Aorta (tissue), 5 donors: Measurements from ENCODE around the gene ZNF593OS. TPM values are rescaled to one million over a fixed set of nuclear protein-coding genes. Genes with fewer than 3 reads are reported as not detected.
A peak's percentile ranks its signal among the peaks of the same experiment; 100 is the strongest.

Source experiments
- ATAC-seq: fragments of 200-7000 bp; cut with Tn5 transposase; one replicate; pipeline ENCODE4 v1.9.1; 2022; ENCODE audit warnings: moderate library complexity; ENCODE audit not compliant: low FRiP score
- DNase-seq, 2 donors: peaks; one replicate each; pipeline ENCODE4 v3.0.0-alpha.2; 2020
- H3K27ac ChIP-seq, 2 donors: one replicate each; pipeline ENCODE4 v1.5.1; 2013; ENCODE audit warnings: low read length in 2 of 2, mild to moderate bottlenecking in 2 of 2, moderate library complexity in 2 of 2, control low read depth in 1 of 2, inconsistent platforms in 1 of 2, low read depth in 1 of 2
- H3K27me3 ChIP-seq, 2 donors: one replicate each; pipeline ENCODE4 v1.6.1; 2013; ENCODE audit warnings: control low read depth in 1 of 2, low read length in 1 of 2, mild to moderate bottlenecking in 1 of 2, moderate library complexity in 1 of 2; ENCODE audit not compliant: insufficient read depth in 2 of 2, control insufficient read depth in 1 of 2
- H3K36me3 ChIP-seq, 2 donors: one replicate each; pipeline ENCODE4 v1.6.1; 2013; ENCODE audit warnings: control low read depth in 1 of 2, low read length in 1 of 2, mild to moderate bottlenecking in 1 of 2; ENCODE audit not compliant: insufficient read depth in 2 of 2, control insufficient read depth in 1 of 2
- H3K4me1 ChIP-seq, 2 donors: one replicate each; pipeline ENCODE4 v1.6.1; 2013; ENCODE audit warnings: low read length in 2 of 2, control low read depth in 1 of 2, mild to moderate bottlenecking in 1 of 2, moderate library complexity in 1 of 2; ENCODE audit not compliant: insufficient read depth in 2 of 2, control insufficient read depth in 1 of 2
- H3K4me3 ChIP-seq, 2 donors: one replicate each; pipeline ENCODE4 v1.5.1; 2013; ENCODE audit warnings: low read length in 2 of 2, control low read depth in 1 of 2, mild to moderate bottlenecking in 1 of 2
- H3K9me3 ChIP-seq: one replicate; pipeline ENCODE4 v1.6.1; 2013; ENCODE audit warnings: mild to moderate bottlenecking, low read length; ENCODE audit not compliant: control insufficient read depth
- WGBS, 2 donors: extraction: QIAGEN DNeasy Blood & Tissue Kit; methylation state at CpG; one replicate each; pipeline ENCODE4 v1.1.7; 2013; 5-methylcytosine and 5-hydroxymethylcytosine counted together
- intact Hi-C, 2 donors: fragments of 100-400 bp; cut with DNase I; formaldehyde crosslinking; loops; one replicate each; pipeline versions ENCODE4 v1.14.2 to v1.15.0; 2022
- polyA plus RNA-seq, 2 donors: library from polyadenylated mRNA; stranded (reverse); fragments of 200-250 nt; gene quantifications; one replicate each; pipeline ENCODE4 v1.2.3, GENCODE V29; 2013
- total RNA-seq, 2 donors: library from RNA; stranded (reverse); fragmentation: NEBNext Ultra II Directional; extraction: Animal tissue kit (Norgen Biotek cat#: 25700); gene quantifications; one replicate each; pipeline ENCODE4 v1.2.1, GENCODE V29; 2021
- donor health status: healthy with polysubstance abuse.
- donor health status: Bipolar disorder and iron deficiency.
- donor health status: DM: no; HTN: no; CAD: no.
- donor health status: DM: no; HTN: no; CAD: no.
- donor health status: DM: yes; HTN: yes; CAD: no.

The ZNF593OS gene
- total and polyA plus RNA-seq, 4 donors = 0.20 TPM; not detected in 3

DNA sequence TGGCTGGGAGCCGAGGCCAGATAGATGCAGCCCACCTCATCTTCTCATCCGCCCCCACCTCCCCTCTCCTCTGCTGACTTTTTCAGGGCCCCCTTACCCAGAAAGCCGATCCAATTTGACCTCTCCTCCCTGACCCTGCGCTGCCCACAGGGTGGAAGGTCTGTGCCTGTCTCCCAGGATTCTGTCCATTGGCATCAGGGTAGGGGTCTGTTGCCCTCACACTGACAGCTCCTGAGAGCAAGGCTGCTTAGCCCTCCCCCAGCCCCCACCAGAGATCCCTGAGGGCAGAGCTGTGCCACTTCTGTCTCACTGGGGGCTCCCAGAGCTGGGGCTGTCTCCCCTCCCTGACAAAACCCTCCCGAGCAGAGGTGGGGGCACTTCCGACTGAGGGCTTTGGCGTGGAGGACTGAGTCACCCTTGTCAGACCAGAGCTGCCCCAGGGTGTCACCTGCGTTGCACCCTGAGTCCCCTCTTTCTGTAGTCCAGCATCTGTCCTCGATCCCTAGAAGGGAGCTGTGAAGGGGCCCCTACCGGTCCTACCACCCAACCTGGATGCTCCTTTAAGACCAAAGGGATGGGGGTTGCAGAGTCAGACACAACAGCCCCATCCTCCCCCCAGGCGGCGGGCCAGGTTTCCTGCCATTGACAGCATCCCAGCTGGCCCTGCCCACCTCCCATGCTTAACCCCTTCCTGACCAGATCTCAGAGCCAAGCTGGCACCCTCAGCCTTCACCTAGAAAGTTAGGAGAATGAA is 15.2 kb downstream of the ZNF593OS start:
- Histone ChIP-seq H3K27me3 (no peaks in the 10 kb centered on the region), H3K4me1 (no peaks in the 10 kb centered on the region), H3K9me3 (no peaks in the 10 kb centered on the region), H3K4me3 (no peak overlapping the region), H3K27ac (no peak overlapping the region), H3K36me3 (no peaks in the 10 kb centered on the region)
- ATAC-seq (peak; percentile 4), DNase-seq (peak in 1 of 2 donors; percentile 36)
- intact Hi-C loops = no loop called here
- 29 to 36% methylated on average over 12 of the region's 12 CpGs for WGBS, 2 donors

DNA sequence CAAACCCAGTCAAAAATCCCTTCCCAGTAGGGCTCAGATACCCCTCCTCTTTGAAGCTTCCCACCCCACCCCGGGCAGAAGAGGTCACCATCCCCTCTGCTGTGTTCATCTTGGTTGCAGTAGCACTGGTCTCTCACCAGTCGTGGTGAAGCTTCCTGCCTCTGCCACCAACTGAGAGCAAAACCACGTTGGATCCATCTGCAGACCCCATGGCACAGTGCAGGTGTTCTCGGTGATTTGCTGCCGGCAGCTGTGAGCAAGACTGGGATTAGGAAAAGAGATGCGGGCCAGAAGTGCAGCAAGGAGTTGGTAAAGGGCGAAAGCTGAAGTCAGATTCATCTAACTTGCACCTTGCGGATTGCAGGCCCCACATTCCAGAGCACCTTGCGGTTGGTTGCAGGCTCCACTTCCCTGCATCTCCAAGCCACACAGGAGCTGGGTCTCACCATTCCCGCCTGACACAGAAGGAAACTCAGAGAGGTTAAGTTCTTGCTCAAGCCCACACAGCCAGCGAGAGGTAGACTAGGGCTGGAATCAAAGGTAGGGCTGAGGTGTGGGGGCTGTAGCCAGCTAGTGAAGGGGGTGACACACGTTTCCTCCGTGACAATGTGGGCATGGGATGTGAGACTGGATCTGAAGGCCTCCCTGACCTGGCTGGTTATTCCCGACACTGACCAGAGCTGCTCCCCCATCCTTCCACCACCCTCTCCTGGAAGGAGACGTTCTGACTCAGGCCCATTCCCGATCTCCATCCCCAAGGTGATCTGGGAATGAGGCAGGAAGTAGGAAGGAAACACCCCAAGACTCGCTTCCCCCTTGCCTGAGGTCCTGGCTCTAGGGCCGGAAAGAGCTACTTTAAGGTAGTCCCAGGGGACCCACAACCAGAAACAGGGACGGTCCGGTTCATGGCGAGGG is 16.0 kb downstream of the ZNF593OS start:
- intact Hi-C loops = no loop called here
- ATAC-seq = peak; percentile 42
- Histone ChIP-seq H3K27ac (no peak overlapping the region), H3K4me1 (no peaks in the 10 kb centered on the region), H3K4me3 (no peak overlapping the region), H3K9me3 (no peaks in the 10 kb centered on the region), H3K27me3 (no peaks in the 10 kb centered on the region), H3K36me3 (no peaks in the 10 kb centered on the region)
- peak in 1 of 2 donors; percentile 34 for DNase-seq
- WGBS, 2 donors = 73 to 76% methylated on average over 21 of the region's 21 CpGs

DNA sequence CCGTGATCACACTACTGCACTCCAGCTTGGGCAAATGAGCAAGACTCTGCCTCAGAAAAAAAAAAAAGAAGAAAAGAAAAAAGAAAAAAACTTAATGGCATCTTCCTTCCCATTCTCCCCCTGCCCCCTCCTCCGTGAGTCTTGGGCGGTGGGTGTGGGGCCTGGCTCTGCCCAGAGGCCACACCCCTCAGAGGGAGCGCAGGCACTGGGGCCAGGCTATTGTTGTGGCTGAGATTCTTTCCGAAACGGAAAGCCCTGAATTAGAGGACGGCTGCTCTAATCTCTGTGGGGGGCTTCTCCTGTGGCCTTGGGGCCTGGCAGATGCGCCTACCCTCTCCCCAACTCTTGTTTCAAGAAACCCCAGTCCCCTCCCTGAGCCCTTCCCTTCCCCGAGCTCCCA is 16.9 kb downstream of the ZNF593OS start:
- no peak overlapping the region for H3K4me3 ChIP-seq
- no peak overlapping the region for H3K27ac ChIP-seq
- WGBS, 2 donors = 55 to 66% methylated on average over 9 of the region's 9 CpGs
- no peak for ATAC-seq
- intact Hi-C loops = no loop called here
- no peaks in the 10 kb centered on the region for H3K9me3 ChIP-seq
- H3K4me1 ChIP-seq = no peaks in the 10 kb centered on the region
- no peaks in the 10 kb centered on the region for H3K36me3 ChIP-seq
- DNase-seq = peak in 1 of 2 donors; percentile 21
- H3K27me3 ChIP-seq = no peaks in the 10 kb centered on the region

DNA sequence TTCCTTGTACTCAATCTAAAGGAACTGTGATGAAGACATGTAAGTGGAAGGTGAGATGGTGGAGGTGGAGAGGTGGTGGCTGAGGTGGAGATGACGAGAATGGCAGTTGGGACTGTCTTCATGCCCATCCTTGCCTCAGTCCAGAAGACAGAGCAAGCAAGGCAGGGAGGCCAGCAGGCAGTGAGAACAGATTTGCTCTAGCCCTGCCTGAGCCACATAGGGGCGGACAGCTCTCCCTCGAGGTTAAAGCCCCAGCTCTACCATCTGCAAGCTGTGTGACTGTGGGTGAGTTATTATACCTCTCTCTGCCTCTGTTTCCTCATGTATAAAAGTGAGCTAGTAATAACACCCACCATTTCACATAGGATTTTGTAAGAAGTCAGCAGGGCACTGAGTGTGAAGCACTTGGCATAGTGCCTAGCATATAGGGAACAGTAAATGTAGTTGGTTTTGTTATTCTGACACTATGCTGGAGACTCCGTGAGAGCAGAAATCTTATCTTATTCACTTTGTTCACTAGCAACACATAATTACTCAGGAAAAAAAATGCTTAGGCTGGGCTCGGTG is 17.6 kb downstream of the ZNF593OS start:
- DNase-seq (peak in 1 of 2 donors; percentile 12), ATAC-seq (no peak)
- intact Hi-C loops = no loop called here
- H3K27ac ChIP-seq = no peak overlapping the region
- no peaks in the 10 kb centered on the region for H3K9me3 ChIP-seq
- no peaks in the 10 kb centered on the region for H3K4me1 ChIP-seq
- no peaks in the 10 kb centered on the region for H3K27me3 ChIP-seq
- no peaks in the 10 kb centered on the region for H3K36me3 ChIP-seq
- WGBS, 2 donors = 44 to 54% methylated on average over 5 of the region's 5 CpGs
- no peak overlapping the region for H3K4me3 ChIP-seq

DNA sequence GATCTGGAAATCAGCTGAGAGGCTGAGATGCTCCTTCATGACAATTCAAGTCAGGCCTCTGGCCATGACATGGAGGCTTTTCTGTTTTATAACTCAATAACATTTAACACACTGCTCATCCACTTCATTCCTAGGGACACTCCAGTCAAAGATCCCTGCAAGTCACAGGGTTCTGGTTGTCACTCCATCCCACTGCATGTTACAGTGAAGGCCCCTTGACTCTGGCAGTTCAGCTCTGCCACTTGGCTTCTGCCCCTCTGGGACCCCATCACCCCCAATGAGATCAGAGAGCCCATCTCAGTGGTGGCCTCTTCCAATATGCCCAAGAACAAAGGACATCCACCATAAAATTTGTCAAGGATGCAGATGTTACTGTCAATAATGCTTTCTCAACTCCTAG is 22.7 kb downstream of the ZNF593OS start:
- no peak for DNase-seq
- no peaks in the 10 kb centered on the region for H3K9me3 ChIP-seq
- no peaks in the 10 kb centered on the region for H3K4me1 ChIP-seq
- no peaks in the 10 kb centered on the region for H3K27me3 ChIP-seq
- no peaks in the 10 kb centered on the region for H3K36me3 ChIP-seq
- ATAC-seq = no peak
- intact Hi-C loops = loop anchor here (5.0 kb wide), 1 partner anchor 112 kb away; no protein-coding TSS in a partner anchor
- H3K4me3 ChIP-seq = no peak overlapping the region
- H3K27ac ChIP-seq = no peak overlapping the region

DNA sequence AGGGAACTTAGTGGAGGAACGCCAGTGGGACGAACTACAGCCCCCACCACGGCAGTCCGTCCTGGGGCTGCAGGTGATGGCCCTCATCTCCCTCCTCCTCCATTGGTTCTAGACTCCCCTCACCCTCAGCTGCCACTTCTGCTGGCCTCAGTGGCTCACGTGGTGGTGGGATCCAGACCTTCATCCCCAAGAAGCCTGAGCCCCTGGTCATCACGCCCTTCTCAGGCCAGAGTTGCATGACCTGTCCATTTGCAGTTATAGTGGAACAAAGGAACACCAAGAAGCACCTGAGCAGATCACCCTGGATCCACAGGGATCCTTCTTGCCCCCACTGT is 25.7 kb downstream of the ZNF593OS start:
- WGBS, 2 donors = 30 to 40% methylated on average over 6 of the region's 6 CpGs
- ATAC-seq (no peak), DNase-seq (no peak)
- Histone ChIP-seq H3K27ac (no peak overlapping the region), H3K4me1 (no peaks in the 10 kb centered on the region), H3K27me3 (no peaks in the 10 kb centered on the region), H3K36me3 (no peaks in the 10 kb centered on the region), H3K9me3 (no peaks in the 10 kb centered on the region), H3K4me3 (no peak overlapping the region)
- intact Hi-C loops = loop anchor here (2.0 to 5.0 kb wide), 2 partner anchors 41 to 109 kb away; no protein-coding TSS in a partner anchor

DNA sequence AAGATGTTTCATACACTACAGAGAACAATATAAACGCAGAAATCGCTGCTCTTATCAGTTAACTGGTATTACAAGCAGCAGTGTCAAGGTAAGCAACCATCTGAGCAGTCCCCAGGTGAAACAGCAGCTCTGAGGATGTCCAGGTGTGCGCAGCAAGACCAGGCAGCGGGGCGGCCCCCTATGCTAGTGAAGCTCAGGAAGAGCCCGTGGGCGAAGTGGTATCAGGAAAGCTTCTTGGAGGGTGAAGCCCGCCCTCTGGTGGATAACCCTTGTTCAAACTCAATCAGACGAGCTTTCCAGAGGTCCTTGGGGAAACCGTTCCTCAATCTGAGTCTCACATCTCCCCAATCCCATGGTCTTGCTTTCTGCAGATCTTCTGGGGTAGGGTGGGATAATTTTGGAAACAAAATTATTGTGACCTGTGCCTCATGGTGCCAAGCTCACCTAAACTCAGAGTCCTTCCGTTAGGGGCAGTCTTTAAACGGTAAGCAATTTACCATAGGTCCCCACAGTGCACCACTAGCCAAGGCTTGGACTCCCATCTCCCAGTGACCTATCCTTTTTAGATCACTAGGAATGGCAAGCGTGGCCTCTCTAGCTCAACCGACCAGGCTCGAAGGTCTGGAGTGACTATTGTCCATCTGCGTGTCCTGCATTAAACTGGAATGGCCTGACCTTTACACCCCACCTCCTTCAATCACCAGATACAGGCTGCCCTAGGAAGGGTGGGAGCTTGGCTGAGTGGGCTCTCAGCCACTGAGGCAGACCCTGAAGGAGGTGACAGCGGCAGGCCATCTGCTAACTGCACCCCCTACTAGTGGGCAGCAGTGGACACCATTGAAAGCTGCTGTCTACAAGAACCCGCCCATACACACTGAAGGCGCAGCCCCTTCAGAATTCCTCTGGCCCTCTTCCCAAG is 26.3 kb downstream of the ZNF593OS start:
- intact Hi-C loops = loop anchor here (2.0 to 5.0 kb wide), 2 partner anchors 40 to 108 kb away; no protein-coding TSS in a partner anchor
- peak; percentile 86 to 88 for DNase-seq
- Histone ChIP-seq H3K9me3 (no peaks in the 10 kb centered on the region), H3K27ac (no peak overlapping the region), H3K36me3 (no peaks in the 10 kb centered on the region), H3K4me1 (no peaks in the 10 kb centered on the region), H3K4me3 (no peak overlapping the region), H3K27me3 (no peaks in the 10 kb centered on the region)
- peak; percentile 80 for ATAC-seq
- WGBS, 2 donors = 25 to 27% methylated on average over 19 of the region's 19 CpGs

DNA sequence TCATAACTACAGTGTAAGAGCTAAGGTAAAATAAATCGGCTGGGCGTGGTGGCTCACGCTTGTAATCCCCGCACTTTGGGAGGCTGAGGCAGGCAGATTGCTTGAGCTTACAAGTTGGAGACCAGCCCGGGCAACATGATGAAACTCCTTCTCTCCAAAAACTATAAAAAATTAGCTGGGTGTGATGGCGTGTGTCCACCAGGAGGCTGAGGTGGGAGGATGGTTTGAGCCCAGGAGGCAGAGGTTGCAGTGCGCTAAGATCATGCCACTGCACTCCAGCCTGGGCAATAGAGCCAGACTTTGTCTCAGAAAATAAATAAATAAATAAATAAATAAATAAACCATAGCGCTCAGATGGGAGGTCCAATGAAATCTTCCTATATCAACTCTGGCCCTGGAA is 29.5 kb downstream of the ZNF593OS start:
- no peaks in the 10 kb centered on the region for H3K27me3 ChIP-seq
- WGBS, 2 donors = 83 to 86% methylated on average over 8 of the region's 8 CpGs
- no peaks in the 10 kb centered on the region for H3K9me3 ChIP-seq
- H3K4me3 ChIP-seq = no peak overlapping the region
- intact Hi-C loops = no loop called here
- no peak for ATAC-seq
- no peaks in the 10 kb centered on the region for H3K36me3 ChIP-seq
- DNase-seq = no peak
- no peak overlapping the region for H3K27ac ChIP-seq
- no peaks in the 10 kb centered on the region for H3K4me1 ChIP-seq
